KMS-11 (cell line): ENCODE results near the gene CDKN1C.

ENCODE experiments used
- H2AFZ ChIP-seq: fragments of 200-600 bp; sonication (generic); 2 replicates; pipeline ENCODE4 v1.6.1; 2016; ENCODE audit warnings: antibody characterized with exemption, mixed run types, low read depth
- H3K27ac ChIP-seq: fragments of 200-600 bp; sonication (generic); 2 replicates; pipeline ENCODE4 v1.6.1; 2016; ENCODE audit warnings: mild to moderate bottlenecking, mixed run types
- H3K27me3 ChIP-seq: fragments of 200-600 bp; sonication (generic); 2 replicates; pipeline ENCODE4 v1.6.1; 2017; ENCODE audit warnings: mild to moderate bottlenecking, low read depth, mixed run types, moderate library complexity; ENCODE audit not compliant: insufficient read depth
- H3K36me3 ChIP-seq: fragments of 200-600 bp; sonication (generic); 2 replicates; pipeline ENCODE4 v1.6.1; 2017; ENCODE audit warnings: mild to moderate bottlenecking, mixed run types; ENCODE audit not compliant: insufficient read depth
- H3K4me1 ChIP-seq: fragments of 200-600 bp; sonication (generic); 2 replicates; pipeline ENCODE4 v1.6.1; 2016; ENCODE audit warnings: mild to moderate bottlenecking, low read depth, mixed run types; ENCODE audit not compliant: poor library complexity, severe bottlenecking
- H3K4me2 ChIP-seq: fragments of 200-600 bp; sonication (generic); 2 replicates; pipeline ENCODE4 v1.7.0; 2016; ENCODE audit warnings: mild to moderate bottlenecking, mixed run types
- H3K4me3 ChIP-seq: fragments of 200-600 bp; sonication (generic); IDR thresholded peaks from 2 replicates; pipeline ENCODE4 v1.6.1; 2017; ENCODE audit warnings: low read depth, low read length, mixed read lengths; ENCODE audit not compliant: insufficient read depth
- H3K79me2 ChIP-seq: fragments of 200-600 bp; sonication (generic); 2 replicates; pipeline ENCODE4 v1.6.1; 2016; ENCODE audit warnings: low read depth, mixed run types; ENCODE audit not compliant: insufficient read depth
- H3K9ac ChIP-seq: fragments of 200-600 bp; sonication (generic); 2 replicates; pipeline ENCODE4 v1.6.1; 2016; ENCODE audit warnings: mild to moderate bottlenecking, mixed run types
- H4K20me1 ChIP-seq: fragments of 200-600 bp; sonication (generic); 2 replicates; pipeline ENCODE4 v1.6.1; 2016; ENCODE audit warnings: mild to moderate bottlenecking, mixed run types; ENCODE audit not compliant: insufficient read depth
- CTCF ChIP-seq: fragments of 200-600 bp; sonication (generic); conservative IDR thresholded peaks from 2 replicates; pipeline ENCODE4 v1.6.1; 2017; ENCODE audit warnings: low read depth, mild to moderate bottlenecking, antibody characterized with exemption, low read length, moderate library complexity, mixed read lengths

Gene CDKN1C

DNA sequence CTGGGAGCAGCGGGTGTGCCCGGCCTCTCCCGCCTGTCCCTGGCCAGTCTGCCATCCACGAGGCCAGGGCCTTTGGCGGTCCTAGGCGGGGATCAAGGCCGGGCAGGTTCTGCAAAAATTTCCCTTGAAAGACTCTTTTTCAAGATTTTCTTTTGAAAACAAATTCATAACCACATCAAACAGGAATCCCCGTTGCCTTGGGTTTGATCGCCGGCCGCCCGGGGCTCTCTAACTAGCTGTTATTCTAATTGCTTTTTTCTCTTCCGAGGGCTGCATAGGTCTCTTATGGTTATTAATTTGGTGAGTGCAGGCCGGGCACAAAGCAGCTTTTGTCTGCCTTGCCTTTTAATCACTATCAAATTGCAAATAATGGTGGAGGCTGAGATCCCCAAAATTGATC, 42.0 kb downstream of the CDKN1C start:
- no peak overlapping the region for H3K9ac ChIP-seq
- H2AFZ ChIP-seq: no peak overlapping the region
- no peak for TF ChIP-seq CTCF
- no peaks in the 10 kb centered on the region for H4K20me1 ChIP-seq
- H3K27me3 ChIP-seq: no peaks in the 10 kb centered on the region
- H3K4me2 ChIP-seq: no peak overlapping the region
- H3K4me3 ChIP-seq: no peak overlapping the region
- no peaks in the 10 kb centered on the region for H3K36me3 ChIP-seq
- H3K79me2 ChIP-seq: no peaks in the 10 kb centered on the region
- no peak overlapping the region for H3K27ac ChIP-seq
- no peaks in the 10 kb centered on the region for H3K4me1 ChIP-seq

DNA sequence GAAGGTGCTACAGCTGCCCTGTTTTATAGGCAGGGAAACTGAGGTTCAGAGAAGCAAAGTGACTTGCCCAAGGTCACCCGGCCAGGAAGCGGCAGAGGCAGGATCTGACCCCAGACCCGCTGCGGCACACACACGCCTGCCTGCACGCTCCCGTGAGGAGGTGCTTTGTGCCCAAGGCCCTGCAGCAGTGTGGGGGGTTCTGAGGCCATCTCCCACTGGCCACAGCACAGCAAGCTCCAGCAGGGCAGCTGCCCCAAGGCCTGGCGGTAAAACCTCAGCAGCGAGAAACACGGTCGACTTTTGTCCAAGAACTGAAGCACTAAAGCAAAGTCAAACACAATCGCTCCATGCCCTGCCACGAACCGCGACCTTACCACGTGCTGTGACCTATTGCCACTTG, 42.7 kb downstream of the CDKN1C start:
- Histone ChIP-seq H3K27ac (no peak overlapping the region), H2AFZ (no peak overlapping the region), H3K27me3 (no peaks in the 10 kb centered on the region), H4K20me1 (no peaks in the 10 kb centered on the region), H3K9ac (no peak overlapping the region), H3K4me1 (no peaks in the 10 kb centered on the region), H3K79me2 (no peaks in the 10 kb centered on the region), H3K36me3 (no peaks in the 10 kb centered on the region), H3K4me2 (no peak overlapping the region), H3K4me3 (no peak overlapping the region)
- no peak for TF ChIP-seq CTCF

GRCh38 chr11:2841411-2842190, 44.0 kb downstream of the CDKN1C start:
- TF ChIP-seq CTCF: no peak
- Histone ChIP-seq H3K4me3 (no peak overlapping the region), H3K4me2 (no peak overlapping the region), H3K27ac (no peak overlapping the region), H3K9ac (no peak overlapping the region), H4K20me1 (no peaks in the 10 kb centered on the region), H3K79me2 (no peaks in the 10 kb centered on the region), H3K36me3 (no peaks in the 10 kb centered on the region), H3K4me1 (no peaks in the 10 kb centered on the region), H2AFZ (no peak overlapping the region), H3K27me3 (no peaks in the 10 kb centered on the region)

GRCh38 chr11:2839395-2839943, 46.1 kb downstream of the CDKN1C start:
- Histone ChIP-seq H3K9ac (no peak overlapping the region), H3K27me3 (no peaks in the 10 kb centered on the region)

More at GRCh38 chr11:2839395-2839943, 46.1 kb downstream of the CDKN1C start:
- no peak for TF ChIP-seq CTCF
- H3K79me2 ChIP-seq: no peaks in the 10 kb centered on the region
- H3K27ac ChIP-seq: no peak overlapping the region
- no peaks in the 10 kb centered on the region for H3K36me3 ChIP-seq
- no peaks in the 10 kb centered on the region for H4K20me1 ChIP-seq
- no peak overlapping the region for H3K4me2 ChIP-seq
- H3K4me1 ChIP-seq: no peaks in the 10 kb centered on the region
- H2AFZ ChIP-seq: no peak overlapping the region
- no peak overlapping the region for H3K4me3 ChIP-seq
